Measurements from ENCODE around the gene OAS1.

Gene OAS1

GRCh38 chr12:112906712-112907414 lies at the start of gene OAS1:
TSS of gene OAS1 (plus strand) at chr12:112906962. CDS start at chr12:112907040, 78 bp downstream.
- DNase-seq, result peak; percentile 33

- no peak for DNase-seq
Observed at GRCh38 chr12:112859291-112859690, 47.5 kb upstream of the OAS1 start.

GRCh38 chr12:112860181-112860580 lies 46.6 kb upstream of the OAS1 start:
- no peak for DNase-seq

GRCh38 chr12:112861284-112861683 lies 45.5 kb upstream of the OAS1 start:
- DNase-seq, result no peak

- no peak for DNase-seq
Observed at GRCh38 chr12:112862636-112863290, 44.0 kb upstream of the OAS1 start.

GRCh38 chr12:112868459-112869041 lies 38.2 kb upstream of the OAS1 start:
- no peak for DNase-seq

- no peak for DNase-seq
Observed at GRCh38 chr12:112869091-112869490, 37.7 kb upstream of the OAS1 start.

GRCh38 chr12:112869778-112870177 lies 37.0 kb upstream of the OAS1 start:
- no peak for DNase-seq

- DNase-seq, result no peak
Observed at GRCh38 chr12:112870267-112870980, 36.3 kb upstream of the OAS1 start.

- DNase-seq, result no peak
Observed at GRCh38 chr12:112875608-112876007, 31.2 kb upstream of the OAS1 start.

- no peak for DNase-seq
Observed at GRCh38 chr12:112876506-112876905, 30.3 kb upstream of the OAS1 start.

GRCh38 chr12:112877006-112877405 lies 29.8 kb upstream of the OAS1 start:
- DNase-seq, result no peak

GRCh38 chr12:112878488-112878887 lies 28.3 kb upstream of the OAS1 start:
- DNase-seq, result no peak

- no peak for DNase-seq
Observed at GRCh38 chr12:112879191-112879705, 27.5 kb upstream of the OAS1 start.

GRCh38 chr12:112881602-112882001 lies 25.2 kb upstream of the OAS1 start:
- DNase-seq, result no peak

- DNase-seq, result no peak
Observed at GRCh38 chr12:112885236-112885635, 21.5 kb upstream of the OAS1 start.

- no peak for DNase-seq
Observed at GRCh38 chr12:112887550-112887949, 19.2 kb upstream of the OAS1 start.

- DNase-seq, result no peak
Observed at GRCh38 chr12:112891093-112892024, 15.4 kb upstream of the OAS1 start.

- DNase-seq, result no peak
Observed at GRCh38 chr12:112892856-112893255, 13.9 kb upstream of the OAS1 start.

- no peak for DNase-seq
Observed at GRCh38 chr12:112894128-112894527, 12.6 kb upstream of the OAS1 start.

GRCh38 chr12:112898380-112898779 lies 8.4 kb upstream of the OAS1 start:
- DNase-seq, result no peak
